ENCODE results near the gene SH3BGRL3. TPM values are rescaled to one million over a fixed set of nuclear protein-coding genes. Genes with fewer than 3 reads are reported as not detected.

The SH3BGRL3 gene
- total and polyA plus RNA-seq, 2 experiments from 2014 or later: 30.9 to 370 TPM

DNA sequence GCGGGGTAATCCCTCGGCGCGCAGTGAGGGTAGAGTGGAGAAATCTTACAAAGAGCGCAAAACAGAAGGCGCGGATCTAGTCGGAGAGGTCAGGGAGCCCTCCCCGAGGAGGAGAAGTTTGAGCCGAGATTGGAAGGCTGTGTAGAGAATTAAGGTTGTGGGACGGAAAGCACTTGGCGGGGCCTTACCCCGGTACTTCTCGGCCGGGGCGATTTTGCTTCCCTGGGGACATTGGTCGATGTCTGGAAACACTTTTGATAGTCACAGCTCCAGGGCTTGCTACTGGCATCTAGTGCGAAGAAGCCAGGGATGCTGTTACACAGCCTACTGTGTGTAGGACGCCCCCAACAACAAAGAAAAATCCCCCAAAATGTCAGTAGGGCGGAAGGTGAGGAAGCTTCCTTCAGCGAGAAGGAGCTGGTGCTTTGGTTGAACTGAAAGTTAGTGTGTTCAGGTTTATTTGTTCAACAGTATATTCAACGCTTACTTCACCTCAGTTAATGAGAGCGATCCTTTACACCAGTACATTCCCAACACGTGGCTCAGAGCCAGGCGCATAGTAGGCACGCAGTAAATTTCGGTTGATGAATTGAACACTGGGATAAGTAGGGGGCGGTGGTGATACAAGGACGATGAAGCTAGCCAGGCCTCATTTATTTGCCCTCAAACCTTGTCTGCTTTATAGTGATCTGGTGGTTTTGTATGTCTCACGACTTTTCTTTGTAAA, 45.1 kb upstream of the SH3BGRL3 start:
- H3K27me3 Mint-ChIP-seq (ENCODE audit: insufficient read depth, low read depth, poor library complexity): peaks cover 7% of the 10 kb centered on the region
- peaks cover 25% of the 10 kb centered on the region; the same call in 2 of the 3 replicates for H3K4me1 Mint-ChIP-seq
- peaks cover 3% of the 10 kb centered on the region; the same call in 1 of the 2 replicates for H3K36me3 ChIP-seq (ENCODE audit: insufficient read depth)
- peak overlapping the region; percentile 91 for H3K4me3 Mint-ChIP-seq
- peak overlapping the region; percentile 100 for H3K4me3 ChIP-seq
- peak overlapping the region; percentile 82 for H2AFZ ChIP-seq
- peaks cover 22% of the 10 kb centered on the region for H3K36me3 Mint-ChIP-seq (ENCODE audit: low read depth)
- TF ChIP-seq NANOG (IDR thresholded peaks at IDR 0.05; ENCODE audit: borderline replicate concordance) (no peak), CTCF (conservative IDR thresholded peaks at IDR 0.05; ENCODE audit: low read depth in 2 of 2) (peak; percentile 24 to 41; a peak in 3 of 4 replicates), ETS1 (IDR thresholded peaks at IDR 0.05) (no peak)
- H3K9me2 ChIP-seq (ENCODE audit: insufficient read depth): no peaks in the 10 kb centered on the region
- peaks cover 55% of the 10 kb centered on the region for H3K79me2 ChIP-seq (replicated peaks; ENCODE audit: insufficient read depth)
- peak overlapping the region; percentile 39; the same call in 1 of the 2 replicates for H3K27ac ChIP-seq (ENCODE audit: low read depth)
- H3K27ac Mint-ChIP-seq: peak overlapping the region; percentile 54
- no peaks in the 10 kb centered on the region for H3F3A ChIP-seq (replicated peaks; ENCODE audit: low read depth)
- H3K9me3 Mint-ChIP-seq: peaks cover 9% of the 10 kb centered on the region; the same call in 2 of the 3 replicates
- ATAC-seq: peak; percentile 54
- peaks cover 6% of the 10 kb centered on the region; the same call in 1 of the 2 replicates for H3K27me3 ChIP-seq (ENCODE audit: insufficient read depth)
- H4K20me1 ChIP-seq (replicated peaks; ENCODE audit: insufficient read depth): peaks cover 45% of the 10 kb centered on the region
- DNase-seq (ENCODE audit: low spot score): peak; percentile 61
- H3K4me1 ChIP-seq (ENCODE audit: insufficient read depth): peaks cover 20% of the 10 kb centered on the region
- H3K4me2 ChIP-seq: peak overlapping the region; percentile 97

DNA sequence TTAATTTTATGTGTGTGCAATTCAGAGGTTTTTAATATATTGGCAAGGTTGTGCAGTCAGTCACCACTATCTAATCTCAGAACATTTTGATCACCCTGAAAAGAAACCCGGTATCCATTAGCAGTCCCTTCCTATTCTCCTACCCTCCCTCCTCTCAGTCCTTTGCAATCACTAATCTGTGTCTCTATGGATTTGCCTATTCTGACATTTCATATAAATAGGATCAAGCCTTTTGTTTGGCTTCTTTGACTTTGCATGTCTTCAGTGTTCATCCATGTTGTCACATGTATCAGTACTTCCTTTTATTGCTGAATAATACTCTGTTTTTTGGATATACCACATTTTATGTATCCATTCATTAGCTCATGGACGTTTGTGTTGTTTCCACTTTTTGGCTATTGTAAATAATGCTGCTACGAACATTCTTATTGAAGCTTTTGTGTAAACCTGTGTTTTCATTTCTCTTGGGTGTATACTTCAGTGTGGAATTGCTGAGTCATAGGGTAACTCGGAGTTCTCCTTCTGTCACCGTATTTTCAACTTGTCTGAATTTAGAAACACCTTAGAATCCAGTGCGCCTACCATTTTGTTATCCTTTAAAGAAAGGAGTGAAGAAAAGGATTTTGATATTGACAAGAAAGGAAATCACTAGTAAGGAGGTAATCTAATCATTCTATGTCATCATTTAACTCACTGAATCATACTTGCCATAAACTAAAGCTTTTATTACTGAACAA, 42.5 kb upstream of the SH3BGRL3 start:
- Mint-ChIP-seq H3K27me3 (ENCODE audit: insufficient read depth, low read depth, poor library complexity) (peaks cover 7% of the 10 kb centered on the region), H3K27ac (peak overlapping the region; percentile 81; the same call in 1 of the 2 replicates), H3K36me3 (ENCODE audit: low read depth) (peaks cover 29% of the 10 kb centered on the region), H3K4me3 (no peak overlapping the region), H3K9me3 (peaks cover 9% of the 10 kb centered on the region; the same call in 2 of the 3 replicates), H3K4me1 (peaks cover 25% of the 10 kb centered on the region; the same call in 2 of the 3 replicates)
- H3K9me2 ChIP-seq (ENCODE audit: insufficient read depth): no peaks in the 10 kb centered on the region
- no peak overlapping the region for H2AFZ ChIP-seq
- H3K27ac ChIP-seq (ENCODE audit: low read depth): no peak overlapping the region
- no peak overlapping the region for H3K4me3 ChIP-seq
- peaks cover 3% of the 10 kb centered on the region; the same call in 1 of the 2 replicates for H3K36me3 ChIP-seq (ENCODE audit: insufficient read depth)
- H3F3A ChIP-seq (replicated peaks; ENCODE audit: low read depth): no peaks in the 10 kb centered on the region
- peaks cover 6% of the 10 kb centered on the region; the same call in 1 of the 2 replicates for H3K27me3 ChIP-seq (ENCODE audit: insufficient read depth)
- no peak for DNase-seq (ENCODE audit: low spot score)
- peaks cover 61% of the 10 kb centered on the region for H4K20me1 ChIP-seq (replicated peaks; ENCODE audit: insufficient read depth)
- no peak overlapping the region for H3K4me2 ChIP-seq
- H3K79me2 ChIP-seq (replicated peaks; ENCODE audit: insufficient read depth): peaks cover 81% of the 10 kb centered on the region
- no peak for ATAC-seq
- peaks cover 20% of the 10 kb centered on the region for H3K4me1 ChIP-seq (ENCODE audit: insufficient read depth)
- no peak for TF ChIP-seq ZNF331 (CRISPR knock-in tag; IDR thresholded peaks at IDR 0.05; ENCODE audit: low read depth)
- no peak for TF ChIP-seq ETS1 (IDR thresholded peaks at IDR 0.05)
- TF ChIP-seq, protein P1, sequence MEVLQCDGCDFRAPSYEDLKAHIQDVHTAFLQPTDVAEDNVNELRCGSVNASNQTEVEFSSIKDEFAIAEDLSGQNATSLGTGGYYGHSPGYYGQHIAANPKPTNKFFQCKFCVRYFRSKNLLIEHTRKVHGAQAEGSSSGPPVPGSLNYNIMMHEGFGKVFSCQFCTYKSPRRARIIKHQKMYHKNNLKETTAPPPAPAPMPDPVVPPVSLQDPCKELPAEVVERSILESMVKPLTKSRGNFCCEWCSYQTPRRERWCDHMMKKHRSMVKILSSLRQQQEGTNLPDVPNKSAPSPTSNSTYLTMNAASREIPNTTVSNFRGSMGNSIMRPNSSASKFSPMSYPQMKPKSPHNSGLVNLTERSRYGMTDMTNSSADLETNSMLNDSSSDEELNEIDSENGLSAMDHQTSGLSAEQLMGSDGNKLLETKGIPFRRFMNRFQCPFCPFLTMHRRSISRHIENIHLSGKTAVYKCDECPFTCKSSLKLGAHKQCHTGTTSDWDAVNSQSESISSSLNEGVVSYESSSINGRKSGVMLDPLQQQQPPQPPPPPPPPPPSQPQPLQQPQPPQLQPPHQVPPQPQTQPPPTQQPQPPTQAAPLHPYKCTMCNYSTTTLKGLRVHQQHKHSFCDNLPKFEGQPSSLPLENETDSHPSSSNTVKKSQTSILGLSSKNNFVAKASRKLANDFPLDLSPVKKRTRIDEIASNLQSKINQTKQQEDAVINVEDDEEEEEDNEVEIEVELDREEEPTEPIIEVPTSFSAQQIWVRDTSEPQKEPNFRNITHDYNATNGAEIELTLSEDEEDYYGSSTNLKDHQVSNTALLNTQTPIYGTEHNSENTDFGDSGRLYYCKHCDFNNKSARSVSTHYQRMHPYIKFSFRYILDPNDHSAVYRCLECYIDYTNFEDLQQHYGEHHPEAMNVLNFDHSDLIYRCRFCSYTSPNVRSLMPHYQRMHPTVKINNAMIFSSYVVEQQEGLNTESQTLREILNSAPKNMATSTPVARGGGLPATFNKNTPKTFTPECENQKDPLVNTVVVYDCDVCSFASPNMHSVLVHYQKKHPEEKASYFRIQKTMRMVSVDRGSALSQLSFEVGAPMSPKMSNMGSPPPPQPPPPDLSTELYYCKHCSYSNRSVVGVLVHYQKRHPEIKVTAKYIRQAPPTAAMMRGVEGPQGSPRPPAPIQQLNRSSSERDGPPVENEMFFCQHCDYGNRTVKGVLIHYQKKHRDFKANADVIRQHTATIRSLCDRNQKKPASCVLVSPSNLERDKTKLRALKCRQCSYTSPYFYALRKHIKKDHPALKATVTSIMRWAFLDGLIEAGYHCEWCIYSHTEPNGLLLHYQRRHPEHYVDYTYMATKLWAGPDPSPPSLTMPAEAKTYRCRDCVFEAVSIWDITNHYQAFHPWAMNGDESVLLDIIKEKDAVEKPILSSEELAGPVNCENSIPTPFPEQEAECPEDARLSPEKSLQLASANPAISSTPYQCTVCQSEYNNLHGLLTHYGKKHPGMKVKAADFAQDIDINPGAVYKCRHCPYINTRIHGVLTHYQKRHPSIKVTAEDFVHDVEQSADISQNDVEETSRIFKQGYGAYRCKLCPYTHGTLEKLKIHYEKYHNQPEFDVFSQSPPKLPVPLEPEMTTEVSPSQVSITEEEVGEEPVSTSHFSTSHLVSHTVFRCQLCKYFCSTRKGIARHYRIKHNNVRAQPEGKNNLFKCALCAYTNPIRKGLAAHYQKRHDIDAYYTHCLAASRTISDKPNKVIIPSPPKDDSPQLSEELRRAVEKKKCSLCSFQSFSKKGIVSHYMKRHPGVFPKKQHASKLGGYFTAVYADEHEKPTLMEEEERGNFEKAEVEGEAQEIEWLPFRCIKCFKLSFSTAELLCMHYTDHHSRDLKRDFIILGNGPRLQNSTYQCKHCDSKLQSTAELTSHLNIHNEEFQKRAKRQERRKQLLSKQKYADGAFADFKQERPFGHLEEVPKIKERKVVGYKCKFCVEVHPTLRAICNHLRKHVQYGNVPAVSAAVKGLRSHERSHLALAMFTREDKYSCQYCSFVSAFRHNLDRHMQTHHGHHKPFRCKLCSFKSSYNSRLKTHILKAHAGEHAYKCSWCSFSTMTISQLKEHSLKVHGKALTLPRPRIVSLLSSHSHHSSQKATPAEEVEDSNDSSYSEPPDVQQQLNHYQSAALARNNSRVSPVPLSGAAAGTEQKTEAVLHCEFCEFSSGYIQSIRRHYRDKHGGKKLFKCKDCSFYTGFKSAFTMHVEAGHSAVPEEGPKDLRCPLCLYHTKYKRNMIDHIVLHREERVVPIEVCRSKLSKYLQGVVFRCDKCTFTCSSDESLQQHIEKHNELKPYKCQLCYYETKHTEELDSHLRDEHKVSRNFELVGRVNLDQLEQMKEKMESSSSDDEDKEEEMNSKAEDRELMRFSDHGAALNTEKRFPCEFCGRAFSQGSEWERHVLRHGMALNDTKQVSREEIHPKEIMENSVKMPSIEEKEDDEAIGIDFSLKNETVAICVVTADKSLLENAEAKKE (CRISPR knock-in tag; IDR thresholded peaks at IDR 0.05): no peak

Data from GM23338 (cell line).